ENCODE measurements around the gene POLR1A.
A peak's percentile ranks its signal among the peaks of the same experiment; 100 is the strongest.
"Not testable (repeated sequence)": the region's sequence is repeated elsewhere in the genome, so short reads cannot be mapped to it uniquely, and the experiment has no call there.

Gene POLR1A

DNA sequence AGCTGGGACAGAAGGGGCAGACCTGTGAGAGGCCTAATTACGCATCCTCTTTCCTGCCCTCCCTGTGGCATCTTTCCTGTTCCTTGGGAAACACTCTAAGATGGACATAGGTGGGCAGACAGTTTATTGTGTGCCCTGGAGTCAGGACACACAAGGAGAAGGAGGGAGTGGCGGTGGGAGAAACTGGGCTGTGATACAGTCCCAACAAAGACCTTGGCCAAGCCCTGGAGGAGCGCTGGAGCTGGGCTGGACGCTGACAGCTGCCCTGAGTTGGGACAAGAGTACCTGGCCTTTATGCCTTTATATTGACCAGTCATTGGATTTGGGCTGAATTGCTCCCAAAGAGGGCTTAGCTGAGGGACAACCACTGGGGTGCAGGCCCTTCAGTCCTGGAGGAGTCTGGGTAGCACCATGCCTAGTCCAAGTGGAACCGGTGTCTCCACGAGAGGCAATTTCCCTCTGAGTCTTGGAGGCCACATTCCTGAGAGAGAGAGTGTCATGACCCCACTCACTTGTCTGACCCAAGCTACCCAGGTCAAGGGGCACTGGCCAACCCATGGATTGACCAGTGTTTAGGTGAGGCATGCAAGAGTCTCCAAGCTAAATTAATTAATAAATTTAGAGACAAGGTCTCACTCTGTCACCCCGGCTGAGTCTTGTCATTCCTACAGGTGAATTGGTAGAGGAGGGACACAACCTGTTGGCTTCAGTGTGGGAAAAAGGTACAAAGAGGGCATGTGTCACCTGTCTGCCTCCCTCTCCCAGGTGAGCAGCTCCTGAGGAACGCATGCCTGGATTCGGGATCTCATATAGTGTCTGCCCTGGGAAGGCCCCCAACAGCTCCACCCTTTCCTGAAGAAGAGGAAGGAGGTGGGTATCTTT, 109.8 kb downstream of the POLR1A start:
- no peak for DNase-seq

DNA sequence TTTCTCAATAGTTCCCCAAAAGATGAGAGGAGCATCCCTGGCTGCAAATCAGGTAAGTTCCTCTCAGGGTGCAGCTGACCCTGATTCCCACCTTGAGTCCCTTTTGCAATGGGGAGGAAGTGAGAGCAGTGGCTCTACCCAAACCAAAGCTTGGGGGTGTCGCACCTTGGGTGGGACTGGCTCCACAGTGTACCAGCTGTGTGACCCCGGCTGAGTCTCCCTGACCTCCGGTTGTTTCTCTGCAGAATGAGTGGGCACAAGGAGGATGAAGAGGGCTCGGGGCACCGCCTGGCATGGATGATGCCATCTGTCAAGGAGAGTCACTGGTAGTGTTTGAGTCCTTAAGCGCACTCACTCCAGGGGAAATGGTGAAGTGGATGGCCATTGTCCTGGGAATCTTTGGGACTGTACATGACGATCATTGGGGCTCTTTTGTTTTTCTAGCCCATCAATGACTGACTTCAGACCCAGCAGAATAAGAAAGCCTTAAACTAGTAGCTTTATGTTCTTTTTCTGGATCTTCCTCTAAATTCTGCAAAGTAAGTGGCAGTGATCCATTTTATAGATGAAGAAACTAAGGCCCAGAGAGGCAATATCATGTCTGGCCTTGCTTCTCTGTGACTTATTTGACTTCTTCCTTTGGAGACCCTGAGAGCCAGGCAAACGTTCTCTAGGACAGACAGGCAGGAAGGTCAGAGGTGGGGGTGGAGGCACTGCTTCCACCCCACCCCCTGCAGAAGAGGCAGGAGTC, 110.6 kb downstream of the POLR1A start:
- DNase-seq, result no peak

DNA sequence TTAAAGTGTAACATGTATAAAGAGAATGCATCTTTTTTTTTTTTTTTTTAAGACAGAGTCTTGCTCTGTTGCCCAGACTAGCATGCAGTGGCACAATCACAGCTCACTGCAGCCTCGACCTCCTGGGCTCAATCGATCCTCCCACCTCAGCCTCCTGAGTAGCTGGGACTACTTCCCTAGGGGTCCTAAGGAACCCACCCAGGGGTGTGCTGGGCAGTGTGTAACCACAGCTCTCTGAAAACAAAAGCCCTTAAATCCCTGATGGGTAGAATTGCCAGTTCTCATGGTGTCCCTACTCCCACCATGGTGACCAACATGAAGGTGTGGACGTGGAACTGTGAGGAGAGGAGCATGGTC, 111.3 kb downstream of the POLR1A start:
- DNase-seq, result no peak

DNA sequence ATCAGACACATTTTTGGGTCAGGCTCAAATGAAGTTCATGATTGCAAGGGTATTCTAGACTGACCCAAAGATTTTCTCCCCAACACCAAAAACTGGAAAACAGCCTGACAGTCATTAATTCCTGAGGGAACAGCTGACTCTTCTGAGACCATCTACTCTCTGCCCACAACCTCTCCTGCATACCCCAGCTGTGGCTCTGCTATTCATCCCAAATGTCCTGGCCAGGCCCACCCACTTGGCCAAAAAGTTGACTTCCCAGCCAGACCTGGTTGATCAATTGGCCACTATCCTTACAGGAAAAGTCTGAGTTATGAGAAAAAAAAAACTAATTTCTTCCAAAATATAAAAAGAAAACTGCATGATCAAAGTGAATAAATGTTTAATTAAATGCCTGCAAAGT, 113.1 kb downstream of the POLR1A start:
- no peak for DNase-seq

DNA sequence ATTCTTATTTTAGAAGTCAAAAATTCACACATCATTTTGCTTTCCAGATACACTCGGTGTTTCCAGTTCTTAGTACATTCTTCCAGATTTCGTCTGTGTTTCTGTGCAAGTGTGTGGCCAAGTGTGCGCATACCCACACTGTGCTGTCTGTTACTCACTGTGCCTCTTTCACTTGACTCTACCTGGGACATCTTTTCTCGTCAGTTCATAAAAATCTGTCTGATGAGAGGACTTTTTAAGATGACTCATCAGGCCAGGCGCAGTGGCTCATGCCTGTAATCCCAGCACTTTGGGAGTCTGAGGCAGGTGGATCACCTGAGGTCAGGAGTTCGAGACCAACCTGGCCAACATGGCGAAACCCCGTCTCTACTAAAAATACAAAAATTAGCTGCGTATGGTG, 113.6 kb downstream of the POLR1A start:
- DNase-seq, result not testable (repeated sequence)

DNA sequence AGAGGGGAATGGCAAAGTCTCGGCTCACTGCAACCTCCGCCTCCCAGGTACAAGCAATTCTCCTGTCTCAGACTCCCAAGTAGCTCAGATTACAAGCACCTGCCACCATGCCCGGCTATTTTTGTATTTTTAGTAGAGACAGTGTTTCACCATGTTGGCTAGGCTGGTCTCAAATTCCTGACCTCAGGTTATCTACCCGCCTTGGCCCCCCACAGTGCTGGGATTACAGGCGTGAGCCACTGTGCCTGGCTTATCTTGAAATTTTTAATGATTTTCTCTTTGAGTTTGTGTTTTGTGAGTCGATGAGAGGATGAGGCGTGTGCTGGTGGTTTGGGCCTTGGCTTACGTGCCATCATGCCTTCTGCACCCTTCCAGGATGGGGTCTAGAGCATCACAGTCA, 115.6 kb downstream of the POLR1A start:
- DNase-seq, result no peak

DNA sequence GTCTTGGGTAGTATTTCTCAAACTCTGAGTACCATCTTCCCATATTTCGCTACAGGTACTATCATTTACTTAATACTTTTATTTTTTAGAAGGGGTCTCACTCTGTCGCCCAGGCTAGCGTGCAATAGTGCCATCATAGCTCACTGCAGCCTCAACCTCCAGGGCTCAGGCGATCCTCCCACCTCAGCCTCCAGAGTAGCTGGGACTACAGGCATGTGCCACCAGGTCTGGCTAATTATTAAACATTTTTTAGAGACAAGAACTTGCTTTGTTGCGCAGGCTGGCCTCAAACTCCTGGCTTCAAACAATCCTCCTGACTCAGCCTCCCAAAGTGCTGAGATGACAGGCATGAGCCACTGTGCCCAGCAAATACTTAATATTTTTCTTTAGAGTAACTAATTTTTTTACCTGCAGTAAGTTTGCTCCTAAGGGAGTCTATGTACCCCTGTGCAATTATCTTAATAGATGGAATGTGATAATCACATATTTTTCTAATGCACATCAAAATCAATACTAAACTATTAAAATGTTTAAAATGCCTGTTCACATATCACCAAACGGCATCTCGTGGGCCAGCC, 116.3 kb downstream of the POLR1A start:
- no peak for DNase-seq

DNA sequence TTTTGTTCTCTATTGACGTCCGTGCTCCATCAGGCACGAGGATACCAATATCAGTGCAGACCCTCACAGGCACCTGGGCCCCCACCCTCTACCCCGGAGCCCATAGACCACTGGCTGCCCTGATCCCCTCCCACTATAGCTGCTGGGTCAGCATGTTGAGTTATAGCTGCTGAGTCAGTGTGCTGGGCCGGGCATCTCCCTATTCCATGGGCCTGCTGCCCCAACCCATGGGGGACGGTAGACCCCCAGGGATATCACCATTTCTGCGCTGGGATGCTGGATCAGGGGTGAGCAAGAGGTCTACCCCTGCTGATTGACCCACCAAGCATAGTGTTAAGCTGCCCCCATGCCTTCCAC, 116.8 kb downstream of the POLR1A start:
- no peak for DNase-seq

DNA sequence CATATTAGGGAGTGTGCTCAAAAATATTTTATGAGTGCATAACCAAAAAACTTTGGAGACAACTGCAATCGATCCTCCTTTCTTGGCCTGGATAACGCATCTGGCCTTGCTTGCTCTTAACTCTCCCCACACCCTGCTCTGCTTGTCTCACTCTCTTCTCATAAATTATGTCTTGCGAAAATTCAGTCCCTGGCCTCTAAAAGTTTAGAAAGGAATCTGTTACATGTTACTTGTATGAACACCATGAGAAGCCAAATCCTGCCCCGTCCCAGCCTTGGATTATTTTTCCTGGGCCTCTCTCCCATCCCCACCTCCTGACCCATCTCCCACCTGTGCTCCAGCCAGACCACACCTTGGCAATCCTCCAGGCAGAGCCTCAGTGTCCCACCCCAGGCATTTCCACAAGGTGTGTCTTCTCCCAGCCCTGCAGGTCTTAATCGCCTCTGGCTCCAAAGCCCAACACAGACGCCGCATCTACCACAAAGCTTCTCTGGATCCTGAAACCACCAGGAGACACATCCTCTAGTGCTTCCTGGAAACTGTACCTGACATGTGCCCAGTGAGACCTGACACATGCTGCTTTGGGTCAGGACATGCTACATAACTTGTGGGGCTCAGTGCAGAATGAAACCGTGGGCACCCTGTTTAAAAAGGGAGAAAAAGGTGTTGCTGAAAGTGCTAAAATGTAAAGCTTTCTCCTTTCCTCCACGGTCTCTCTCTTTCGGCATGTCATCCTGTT, 117.3 kb downstream of the POLR1A start:
- peak; percentile 71 for DNase-seq

DNA sequence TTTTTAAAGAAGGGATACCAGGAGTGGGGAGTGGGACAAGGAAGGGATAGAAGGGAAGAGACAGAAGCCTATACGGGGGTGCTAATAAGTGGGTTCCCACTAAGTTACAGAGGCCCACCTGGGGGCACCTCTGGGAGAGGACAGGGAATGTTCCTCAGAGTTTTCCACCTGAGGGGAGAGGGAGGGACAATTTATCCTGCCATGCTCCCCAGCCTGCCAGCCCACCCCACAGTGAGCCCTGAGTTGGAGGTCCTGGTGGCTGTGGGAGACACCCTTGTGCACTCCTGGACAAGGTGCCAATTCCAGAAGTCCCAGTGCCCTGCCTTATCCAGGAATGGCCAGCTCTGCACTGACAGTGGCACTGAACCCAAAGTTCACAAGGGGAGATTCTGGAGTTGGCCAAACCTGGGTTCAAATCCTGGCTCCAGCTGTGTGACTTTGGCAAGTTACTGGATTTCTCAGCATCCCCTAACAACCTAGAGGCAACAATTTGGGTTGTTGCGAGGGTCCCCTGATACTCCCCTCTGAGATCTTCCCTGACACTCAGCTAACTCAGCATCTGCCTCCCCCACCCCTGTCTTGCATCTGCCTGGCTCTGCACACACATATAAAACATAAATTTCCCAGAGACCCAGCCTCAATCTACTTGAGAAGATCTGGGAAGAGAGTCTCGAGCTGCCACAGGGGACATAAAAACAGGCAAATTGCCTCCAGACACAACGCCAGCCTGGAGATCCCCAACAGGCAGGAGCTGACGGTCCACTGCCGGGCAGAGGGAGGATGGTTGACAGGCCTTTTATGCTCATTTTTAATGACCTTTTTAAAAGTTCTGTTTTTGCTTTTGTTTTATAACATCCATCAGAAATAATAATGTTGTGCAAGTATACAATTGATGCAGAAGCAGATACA, 118.2 kb downstream of the POLR1A start:
- peak; percentile 52 for DNase-seq

DNA sequence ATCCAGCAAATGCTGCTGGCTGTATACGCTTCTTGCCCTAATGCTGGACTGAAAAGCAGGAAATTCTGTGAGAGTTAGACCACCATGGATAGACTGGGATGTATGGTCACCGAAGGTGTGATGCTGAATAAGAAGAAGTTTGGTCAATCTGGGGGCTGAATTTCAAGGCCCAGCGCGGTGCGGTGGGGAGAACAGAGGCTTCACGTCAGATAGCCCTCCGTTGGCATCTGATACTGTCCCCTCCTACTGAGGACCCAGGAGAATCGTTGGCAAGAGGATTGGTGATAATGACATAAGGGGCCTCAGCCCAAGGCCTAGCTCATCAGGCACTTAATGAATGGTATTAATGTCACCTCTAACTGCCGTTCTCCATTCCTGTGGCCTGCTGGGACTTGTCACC, 119.6 kb downstream of the POLR1A start:
- no peak for DNase-seq

DNA sequence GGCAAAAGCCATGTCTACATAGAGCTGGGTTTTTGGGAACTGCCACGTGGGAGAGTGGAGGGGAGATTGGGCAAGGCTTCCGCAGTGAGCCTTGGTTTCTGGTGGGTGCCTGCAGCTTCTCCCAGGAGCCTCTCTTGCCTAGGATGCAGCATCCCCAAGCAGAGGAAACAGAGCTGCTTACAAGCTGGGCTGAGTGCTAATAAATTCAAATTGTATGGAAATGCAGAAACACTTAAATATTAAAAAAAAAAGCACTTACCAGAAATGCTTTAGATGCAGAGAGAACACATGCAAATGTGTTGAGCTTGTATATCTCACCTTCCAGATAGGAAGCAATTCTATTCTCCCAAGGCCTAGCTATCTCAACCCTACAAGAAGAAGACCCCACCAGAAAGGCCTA, 120.9 kb downstream of the POLR1A start:
- DNase-seq, result no peak

DNA sequence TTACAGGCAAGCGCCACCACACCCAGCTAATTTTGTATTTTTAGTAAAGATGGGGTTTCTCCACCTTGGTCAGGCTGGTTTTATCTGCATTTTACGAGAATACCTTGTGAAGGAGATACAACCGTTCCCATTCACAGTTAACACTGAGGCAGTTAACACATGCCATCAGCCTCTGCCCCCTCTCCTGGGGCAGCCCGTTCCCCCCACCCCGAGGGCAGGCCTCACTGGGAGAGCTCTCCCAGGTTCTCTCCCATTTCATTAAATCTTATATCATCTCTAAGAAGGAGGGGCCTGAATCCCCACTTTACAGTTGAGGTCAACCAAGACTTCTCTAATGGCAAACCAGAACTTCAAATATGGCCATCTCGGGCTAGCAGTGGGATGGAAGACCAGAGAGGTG, 121.9 kb downstream of the POLR1A start:
- no peak for DNase-seq

DNA sequence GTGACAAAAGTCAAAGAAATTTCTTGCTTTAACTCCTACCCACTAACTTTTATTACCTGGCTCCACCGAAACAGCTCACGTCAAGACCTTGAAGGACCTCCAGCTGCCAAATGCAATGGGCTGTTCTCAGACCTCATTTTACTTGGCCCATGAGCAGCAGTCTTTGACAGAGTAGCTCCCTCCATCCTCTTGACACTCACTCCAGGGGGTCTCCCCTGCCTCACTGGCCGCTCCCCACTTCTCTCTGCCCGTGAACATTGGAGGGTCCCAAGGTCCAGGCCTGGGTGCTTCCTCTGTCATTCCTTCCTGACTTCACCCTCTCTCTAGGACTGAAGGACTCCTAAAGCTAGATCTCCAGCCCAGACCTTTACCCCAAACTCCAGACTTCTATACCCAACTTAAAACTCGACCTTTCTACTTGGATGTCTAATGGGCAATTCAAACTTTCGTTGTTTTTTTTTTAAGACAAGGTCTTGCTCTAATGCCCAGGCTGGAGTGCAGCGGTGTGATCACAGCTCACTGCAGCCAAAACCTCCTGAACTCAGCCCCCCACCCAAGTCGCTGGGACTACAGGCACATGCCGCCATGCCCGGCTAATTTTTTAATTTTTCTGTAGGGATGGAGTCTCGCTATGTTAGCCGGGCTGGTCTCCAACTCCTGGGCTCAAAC, 124.0 kb downstream of the POLR1A start:
- DNase-seq, result no peak

DNA sequence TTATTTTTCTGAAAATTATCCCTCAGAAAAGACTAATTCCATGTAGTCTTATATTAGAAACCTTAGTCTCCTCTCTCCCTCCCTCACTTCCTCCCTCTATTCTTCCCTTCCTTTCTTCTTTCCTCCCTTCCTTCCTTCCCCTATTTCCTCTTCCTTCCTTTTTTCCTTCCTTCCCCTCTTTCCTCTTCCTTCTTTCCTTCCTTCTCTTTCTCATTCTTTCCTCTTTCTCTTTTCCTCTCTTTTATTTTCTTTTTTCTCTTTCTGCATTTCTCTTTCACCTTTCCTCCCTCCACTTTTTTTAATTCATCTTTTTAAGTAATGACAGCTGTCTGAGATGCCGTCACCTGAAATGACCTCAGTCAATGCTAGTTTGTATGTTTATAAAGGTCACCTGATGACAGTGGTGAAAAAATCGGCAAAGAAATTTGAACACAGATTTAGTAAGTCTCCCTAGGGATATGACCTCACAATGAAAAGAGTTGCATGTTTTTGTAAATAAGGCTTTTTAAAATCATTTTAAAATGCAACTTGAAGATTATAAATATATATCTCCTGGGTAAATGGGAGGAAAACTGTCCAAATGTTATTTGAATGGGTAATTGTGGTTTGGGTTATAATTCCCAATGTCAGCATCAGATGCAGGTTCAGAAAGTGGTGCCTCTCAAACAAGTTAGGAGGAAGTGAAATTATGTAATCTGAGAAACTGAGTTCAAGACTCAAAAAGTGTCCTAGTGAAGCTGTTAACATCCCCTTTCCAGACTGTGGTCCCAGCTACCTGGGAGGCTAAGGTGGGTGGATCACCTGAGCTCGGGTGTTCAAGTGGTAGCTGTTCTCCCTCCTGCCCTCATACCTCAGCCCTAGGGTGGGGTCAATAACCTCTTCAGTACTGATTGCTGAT, 126.6 kb downstream of the POLR1A start:
- no peak for DNase-seq

DNA sequence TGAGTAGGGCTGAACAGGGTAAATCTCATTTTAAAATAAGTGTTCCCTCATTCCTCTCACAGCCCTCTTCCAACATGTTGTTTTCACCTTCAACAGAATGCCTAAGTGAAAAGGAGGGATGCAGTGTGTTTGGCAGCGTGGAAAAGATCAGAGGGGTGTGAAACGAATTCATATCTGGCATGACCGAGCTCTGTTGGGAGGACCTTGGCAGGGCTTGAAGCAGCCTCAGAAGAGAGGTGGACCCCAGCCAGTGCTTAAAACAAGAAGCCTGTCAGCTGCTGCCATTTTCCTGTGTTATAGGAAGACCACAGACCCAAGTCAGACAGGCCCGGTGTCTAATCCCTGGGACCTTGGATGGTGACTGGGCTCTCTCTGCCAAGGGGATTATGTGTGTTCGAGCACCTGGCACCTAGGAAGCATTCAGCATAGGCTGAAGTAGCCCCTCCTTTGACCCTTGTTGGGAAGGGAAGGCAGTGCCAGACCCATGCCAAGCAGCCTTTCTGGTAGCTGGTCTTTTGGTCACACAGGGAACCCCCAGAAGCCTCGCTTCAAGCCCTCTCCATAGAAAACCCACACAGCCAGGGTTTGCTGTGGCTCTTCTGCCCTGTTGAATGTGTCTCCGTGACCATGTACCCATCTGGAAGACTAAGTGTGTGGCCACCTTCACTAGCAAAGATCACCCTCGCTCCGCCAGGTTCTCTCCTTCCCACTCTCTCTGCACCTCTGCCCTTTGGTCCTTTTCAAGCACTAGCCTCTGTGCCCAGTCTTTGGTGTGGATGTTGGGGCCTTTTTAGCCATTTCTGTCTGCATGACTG, 129.4 kb downstream of the POLR1A start:
- peak; percentile 77 for DNase-seq

DNA sequence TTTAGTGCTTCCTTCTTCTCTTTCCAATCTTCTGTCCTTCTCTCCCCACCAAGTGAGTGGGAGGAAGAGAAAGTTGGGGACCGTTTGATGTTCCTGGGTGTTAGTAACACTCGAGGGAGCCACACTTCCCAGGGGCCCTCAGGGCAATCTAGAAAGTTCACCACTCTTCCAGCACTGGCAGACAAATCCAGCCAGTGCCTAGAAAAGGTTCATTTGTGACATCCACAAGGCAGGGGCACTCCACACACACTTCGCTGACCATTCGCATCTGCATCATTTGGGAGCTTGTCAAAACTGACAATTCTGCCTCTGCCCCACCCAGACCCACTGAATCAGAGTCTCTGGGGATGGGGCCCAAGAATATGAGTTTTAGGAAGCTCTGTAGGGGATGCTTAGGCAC, 130.1 kb downstream of the POLR1A start:
- DNase-seq, result no peak

DNA sequence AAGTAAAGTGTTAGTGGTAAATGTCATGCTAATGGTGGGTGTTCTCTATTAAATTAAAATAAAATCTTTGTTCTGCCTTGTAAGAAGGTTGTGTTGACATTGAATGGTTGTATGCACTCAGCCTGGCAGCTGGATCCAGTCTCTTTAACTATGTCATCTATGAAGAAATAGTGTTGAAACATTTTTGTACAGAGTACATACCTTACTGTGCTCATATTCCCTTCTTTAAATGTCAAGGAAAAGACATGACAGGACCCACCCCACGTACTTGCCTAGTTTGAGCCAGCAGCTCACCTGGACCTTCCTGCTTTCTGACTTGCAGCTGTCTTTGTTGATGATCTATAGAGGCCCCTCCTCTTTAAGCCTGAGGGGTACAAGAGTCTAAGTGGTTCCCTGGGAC, 131.3 kb downstream of the POLR1A start:
- no peak for DNase-seq

DNA sequence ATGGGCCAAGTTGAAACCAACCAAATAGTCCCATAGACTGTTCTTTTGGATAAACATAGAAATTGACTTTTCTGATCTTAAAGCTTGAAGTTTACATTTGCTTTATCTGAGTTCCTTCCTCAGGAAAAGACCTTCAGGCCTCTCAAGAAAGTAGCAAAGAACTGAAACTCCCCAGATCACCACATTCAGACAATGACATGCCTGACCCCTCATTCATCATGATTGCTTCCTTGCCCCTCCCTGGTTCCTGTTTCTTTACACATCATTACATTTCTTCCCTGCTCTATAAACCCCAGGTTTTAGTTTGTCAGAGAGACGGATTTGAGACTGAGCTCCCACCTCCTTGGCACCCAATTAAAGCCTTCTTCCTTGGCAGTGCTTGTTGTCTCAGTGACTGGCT, 133.3 kb downstream of the POLR1A start:
- no peak for DNase-seq

DNA sequence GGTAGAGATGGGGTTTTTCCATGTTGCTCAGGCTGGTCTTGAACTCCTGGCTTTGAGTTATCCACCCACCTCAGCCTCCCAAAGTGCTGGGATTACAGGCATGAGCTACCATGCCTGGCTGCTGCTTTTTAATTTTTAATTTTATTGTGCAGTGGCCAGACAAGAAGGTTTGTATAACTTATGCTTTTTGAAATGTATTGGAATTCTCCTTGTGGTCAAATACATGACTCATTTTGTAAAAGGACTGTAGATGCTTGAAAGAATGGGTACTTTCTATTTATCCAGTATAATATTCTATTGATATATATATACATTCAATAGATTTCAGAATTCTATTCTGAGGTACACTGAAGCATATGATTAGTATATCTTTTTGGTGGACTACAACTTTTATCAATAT, 134.3 kb downstream of the POLR1A start:
- no peak for DNase-seq

All from right hindlimb (tissue), 1 donor.